ENCODE data around the gene SASH1. TPM values are rescaled to one million over a fixed set of nuclear protein-coding genes. Genes with fewer than 3 reads are reported as not detected.

Gene SASH1
- total RNA-seq (2022; extraction: Qiagen RNA extraction; ENCODE audit: low read depth): 2.0 to 3.2 TPM (median 2.4 TPM) in 5 replicates

DNA sequence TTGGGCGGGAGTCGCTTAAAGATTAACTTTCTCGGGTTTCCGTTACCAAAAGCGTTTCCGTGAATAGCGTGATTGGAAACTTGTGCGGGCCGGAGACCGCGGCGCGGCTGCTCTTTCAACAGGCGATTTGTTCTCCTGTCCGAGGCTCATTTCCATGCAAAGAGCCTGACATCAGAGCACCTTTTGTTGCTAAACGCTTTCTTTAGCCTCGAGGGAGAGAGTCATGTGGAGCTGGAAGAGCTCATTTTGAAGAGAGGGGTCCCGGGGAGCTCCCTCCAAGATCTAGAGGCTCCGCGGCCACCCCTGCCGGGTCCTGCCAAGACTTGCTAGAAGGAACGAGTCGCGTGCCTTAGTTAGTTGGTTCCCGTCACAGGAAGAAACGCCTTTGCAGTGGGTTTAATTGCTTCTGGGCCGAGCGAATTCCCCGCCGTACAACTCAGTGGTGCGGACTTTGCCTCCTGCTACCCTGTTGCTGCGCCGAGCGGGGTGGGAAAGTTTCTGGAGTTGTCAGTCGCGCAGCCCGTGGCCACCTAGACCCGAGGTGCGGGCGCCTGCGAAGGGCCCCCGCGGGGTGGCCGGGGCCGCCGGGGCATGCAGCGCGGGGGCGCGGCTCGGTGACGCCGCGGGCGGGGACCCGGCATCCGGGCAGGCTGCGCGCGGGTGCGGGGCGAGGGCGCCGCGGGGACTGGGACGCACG lies at the start of gene SASH1:
Gene SASH1 (plus strand): TSS at position 489 of the 697 bp plus-strand sequence. CDS start 230 bp downstream, outside the sequence.

